HG02938 (cell line): ENCODE results near the gene SMAD6.
"Not testable (repeated sequence)": the region's sequence is repeated elsewhere in the genome, so short reads cannot be mapped to it uniquely, and the experiment has no call there.

Experiments
- ATAC-seq: cut with Tn5 transposase; IDR thresholded peaks from one replicate; pipeline ENCODE4 v1.9.1; 2021; ENCODE audit warnings: mild to moderate bottlenecking, moderate library complexity; ENCODE audit not compliant: unreplicated experiment

SMAD6 gene

DNA sequence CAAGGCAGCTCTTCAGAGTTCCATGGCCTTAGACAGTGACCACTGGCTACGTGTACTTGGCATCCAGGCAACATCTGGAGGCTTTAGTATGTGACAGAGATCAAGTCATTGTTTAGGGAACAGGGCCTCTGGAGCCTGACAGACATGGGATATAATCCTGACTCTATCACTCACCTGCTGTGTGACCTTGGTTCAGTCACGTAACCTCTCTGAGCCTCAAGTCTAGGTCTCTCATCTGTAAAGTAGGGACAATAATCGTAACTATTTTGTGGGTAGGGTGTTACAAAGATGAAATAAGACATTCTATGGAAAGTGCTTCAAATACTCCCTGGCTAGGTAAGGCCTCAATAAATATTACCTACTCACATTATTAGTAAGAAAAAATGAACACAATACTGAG lies 114.2 kb downstream of the SMAD6 start:
- no peak for ATAC-seq

GRCh38 chr15:66819084-66819483 lies 117.0 kb downstream of the SMAD6 start:
- ATAC-seq = peak; percentile 73

DNA sequence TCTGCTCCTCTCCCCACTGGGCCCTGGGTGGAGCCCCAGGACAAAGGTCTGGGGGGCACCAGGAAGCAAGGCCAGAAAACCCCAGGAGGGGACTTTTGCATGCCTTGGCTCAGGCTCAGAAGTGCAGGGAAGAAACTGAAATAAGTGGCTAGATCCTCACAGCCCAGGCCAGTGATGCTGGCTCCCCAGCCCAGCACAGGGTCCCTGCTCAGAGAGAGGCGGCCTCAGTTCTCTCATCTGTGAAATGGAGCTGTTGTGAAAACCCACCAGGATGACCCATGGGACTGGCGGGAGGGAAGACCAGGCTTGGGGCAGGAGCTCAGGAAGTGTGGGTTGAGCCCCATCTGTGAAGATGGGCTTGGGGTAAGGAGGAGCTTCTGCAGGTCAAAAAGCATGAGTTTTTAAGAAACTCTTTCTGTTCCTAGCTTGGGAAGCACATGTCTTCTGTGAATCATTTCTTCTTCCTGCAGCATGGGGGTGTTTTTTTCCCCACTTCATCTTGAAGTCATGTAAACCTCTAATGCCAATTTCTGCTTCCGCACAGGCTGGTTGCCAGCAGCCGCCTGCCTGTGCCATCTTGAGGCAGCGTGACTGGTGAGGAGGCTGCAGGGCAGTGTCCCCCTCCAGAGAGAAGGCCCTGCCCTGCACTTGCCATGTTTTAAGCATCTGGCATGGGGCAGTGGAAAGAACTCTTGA lies 118.6 kb downstream of the SMAD6 start:
- ATAC-seq = no peak

DNA sequence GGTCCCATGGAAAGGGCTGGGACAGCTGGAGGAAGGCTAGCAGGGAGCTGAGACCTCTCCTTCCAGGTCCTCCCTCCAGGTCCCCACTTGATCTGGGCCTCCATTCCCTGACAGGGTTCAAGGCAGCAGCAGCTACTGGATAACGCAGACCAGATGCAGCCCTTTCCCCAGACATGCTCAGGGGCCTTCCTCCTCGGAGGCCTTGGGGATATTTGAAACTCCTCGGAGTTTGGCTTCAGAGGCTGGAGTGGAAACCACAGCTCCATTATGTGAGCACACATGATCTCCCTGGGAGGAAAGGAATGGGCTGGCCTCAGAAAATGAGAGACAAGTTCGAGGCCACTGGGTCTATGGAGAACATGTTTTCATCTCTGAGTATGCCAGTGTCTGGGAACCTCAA lies 119.3 kb downstream of the SMAD6 start:
- no peak for ATAC-seq

DNA sequence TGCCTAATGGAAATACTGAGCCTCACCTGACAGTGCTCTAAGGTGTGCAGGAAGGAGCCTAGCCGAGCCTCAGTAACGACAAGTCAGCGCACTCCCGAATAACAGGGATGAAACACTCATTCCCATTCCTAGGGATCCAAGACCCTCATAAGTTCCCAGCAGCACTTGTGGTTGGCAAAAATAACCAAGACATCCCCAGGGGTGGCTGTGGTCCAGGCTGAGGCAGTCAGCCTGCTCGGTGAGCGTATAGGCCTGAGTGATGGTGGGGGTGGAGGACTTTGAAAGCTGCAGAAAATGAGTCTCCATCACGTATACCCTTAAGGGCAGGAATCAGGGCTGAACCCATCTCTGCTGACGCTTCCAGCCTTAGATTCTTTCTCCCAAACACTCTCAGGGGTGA lies 120.1 kb downstream of the SMAD6 start:
- no peak for ATAC-seq

DNA sequence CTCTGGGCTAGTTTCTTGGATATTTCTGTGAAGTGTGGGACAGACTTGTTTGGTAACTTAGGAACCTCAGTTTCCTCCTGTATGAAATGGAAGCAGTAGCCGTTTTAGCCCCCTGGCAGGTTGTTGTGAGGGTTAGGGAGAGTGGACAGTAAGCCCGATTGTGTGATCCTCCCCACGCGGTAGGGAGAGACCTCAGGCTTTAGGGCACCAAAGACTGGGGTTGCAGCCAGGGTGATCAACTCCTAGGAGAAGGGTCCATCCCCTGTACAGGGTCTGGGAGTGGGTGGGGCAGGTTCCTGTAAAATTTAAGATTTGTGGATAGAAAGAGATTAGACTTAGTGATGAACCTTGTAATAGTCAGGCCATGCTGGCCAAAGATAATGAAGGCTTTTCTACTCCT lies 120.5 kb downstream of the SMAD6 start:
- ATAC-seq = no peak

DNA sequence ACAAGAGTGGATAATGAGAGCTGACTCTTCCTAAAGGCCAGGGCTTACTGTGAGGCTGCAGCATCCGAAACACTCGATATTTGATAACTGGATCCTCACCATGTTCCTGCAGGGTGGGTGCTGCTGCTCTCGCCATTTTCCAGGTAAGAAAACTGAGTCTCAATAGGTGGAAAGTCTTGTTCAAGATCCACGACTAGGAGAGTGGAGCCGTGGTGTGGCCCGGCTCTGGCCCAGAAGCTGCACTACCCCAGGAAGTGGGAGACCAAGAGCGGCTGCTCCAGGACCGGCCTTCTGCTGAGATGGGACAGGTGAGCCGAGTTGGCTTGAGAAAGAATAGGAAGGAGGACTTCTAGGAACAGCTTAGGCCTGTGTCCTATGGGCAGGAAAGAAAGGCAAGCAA lies 121.6 kb downstream of the SMAD6 start:
- no peak for ATAC-seq

DNA sequence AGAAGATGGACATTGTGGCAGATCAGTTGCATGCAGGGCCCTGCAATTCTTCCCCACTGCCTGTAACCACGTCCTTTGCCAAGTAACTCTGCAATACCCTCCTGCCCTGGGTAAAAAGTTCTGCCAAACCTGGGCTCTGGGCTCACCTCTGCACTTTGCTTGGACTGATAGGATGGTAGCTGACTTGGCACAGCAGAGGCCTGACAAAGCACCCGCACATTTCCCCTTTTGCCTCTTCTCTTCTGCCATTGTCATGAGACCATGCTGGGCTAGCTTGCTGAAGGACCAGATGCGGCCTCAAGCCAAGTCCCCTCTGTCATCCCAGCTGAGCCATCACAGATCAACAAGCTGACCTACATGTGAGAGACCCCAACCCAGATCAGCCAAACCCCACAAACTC lies 122.4 kb downstream of the SMAD6 start:
- no peak for ATAC-seq

- no peak for ATAC-seq
Measured at GRCh38 chr15:66825139-66825538, 123.1 kb downstream of the SMAD6 start.

GRCh38 chr15:66825731-66826130 lies 123.7 kb downstream of the SMAD6 start:
- ATAC-seq = no peak

DNA sequence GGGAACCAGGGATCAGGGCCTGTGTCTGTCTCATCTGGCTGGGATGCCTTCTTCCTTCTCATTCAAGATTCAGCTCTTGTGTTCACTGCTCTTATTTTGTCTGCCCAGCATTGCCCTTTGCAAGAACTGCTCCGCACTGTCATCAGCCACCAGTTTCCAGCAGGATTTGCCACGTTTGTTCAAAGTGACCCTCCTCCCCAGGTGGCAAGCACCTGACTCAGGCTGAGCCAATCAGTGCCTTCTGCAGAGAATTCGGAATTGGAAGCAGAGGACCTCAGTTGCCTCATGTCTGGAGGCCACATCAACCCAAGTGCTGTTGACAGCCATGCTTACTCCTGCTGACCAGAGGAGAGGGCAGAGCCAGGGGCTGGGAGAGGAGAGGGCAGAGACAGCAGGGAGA lies 124.5 kb downstream of the SMAD6 start:
- no peak for ATAC-seq

- ATAC-seq = no peak
Measured at GRCh38 chr15:66827039-66827697, 125.1 kb downstream of the SMAD6 start.

DNA sequence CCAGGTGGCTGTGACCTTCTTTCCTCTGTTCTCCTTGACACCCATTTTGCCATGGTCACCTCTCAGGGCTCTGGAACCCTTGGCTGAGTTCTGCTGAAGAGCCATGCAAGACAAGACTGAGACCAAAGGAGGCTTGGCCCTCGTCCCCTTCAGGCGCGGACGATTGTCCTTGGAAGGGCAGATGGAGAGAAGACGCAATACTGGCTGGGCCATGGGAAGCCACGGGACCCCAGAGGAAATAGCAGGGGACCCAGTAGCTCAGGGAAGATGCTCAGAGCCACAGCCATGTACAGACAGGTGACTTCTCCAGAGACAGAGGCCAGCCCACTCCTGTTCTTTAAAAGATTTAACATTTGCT lies 125.6 kb downstream of the SMAD6 start:
- ATAC-seq = no peak

DNA sequence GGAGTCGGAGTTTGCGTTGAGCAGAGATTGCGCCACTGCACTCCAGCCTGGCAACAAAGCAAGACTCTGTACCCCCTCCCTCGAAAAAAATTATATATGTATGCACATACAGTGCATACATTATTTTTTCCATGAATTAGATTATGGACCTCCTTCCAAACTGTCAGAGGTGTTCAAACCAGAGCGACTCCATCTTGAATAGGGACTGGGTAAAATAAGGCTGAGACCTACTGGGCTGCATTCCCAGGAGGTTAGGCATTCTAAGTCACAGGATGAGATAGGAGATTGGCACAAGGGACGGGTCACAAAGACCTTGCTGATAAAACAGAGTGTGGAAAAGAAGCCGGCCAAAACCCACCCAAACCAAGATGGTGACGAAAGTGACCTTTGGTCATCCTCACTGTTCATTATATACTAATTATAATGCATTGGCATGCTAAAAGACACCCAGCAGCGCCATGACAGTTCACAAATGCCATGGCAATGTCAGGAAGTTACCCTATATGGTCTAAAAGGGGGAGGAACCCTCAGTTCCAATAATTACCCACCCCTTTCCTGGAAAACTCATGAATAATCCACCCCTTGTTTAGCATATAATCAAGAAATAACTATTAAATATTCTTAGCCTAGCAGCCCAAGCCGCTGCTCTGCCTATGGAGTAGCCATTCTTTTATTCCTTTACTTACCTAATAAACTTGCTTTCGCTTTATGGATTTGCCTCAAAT lies 126.9 kb downstream of the SMAD6 start:
- ATAC-seq = not testable (repeated sequence)

GRCh38 chr15:66829551-66830121 lies 127.6 kb downstream of the SMAD6 start:
- ATAC-seq = no peak

- ATAC-seq = no peak
Measured at GRCh38 chr15:66830358-66830757, 128.3 kb downstream of the SMAD6 start.

GRCh38 chr15:66830823-66831222 lies 128.8 kb downstream of the SMAD6 start:
- ATAC-seq = no peak

DNA sequence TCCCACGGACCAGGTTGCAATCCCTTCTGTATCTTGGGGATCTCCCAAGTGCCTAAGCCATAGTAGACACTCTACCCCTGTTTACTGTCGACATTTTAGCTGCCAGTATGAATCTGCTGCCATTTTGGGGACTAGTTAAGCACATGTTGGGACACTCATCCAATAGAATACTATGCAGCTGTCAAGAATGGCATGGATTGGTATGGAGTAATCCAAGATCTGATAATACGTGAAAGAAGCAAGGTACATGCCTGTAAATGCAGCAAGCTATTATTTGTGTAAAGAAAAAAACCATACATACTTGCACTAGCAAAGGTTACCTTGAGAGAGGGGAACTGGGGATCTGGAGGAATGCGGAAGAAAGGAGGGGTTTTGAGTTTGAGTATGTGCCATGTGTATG lies 129.3 kb downstream of the SMAD6 start:
- ATAC-seq = no peak

DNA sequence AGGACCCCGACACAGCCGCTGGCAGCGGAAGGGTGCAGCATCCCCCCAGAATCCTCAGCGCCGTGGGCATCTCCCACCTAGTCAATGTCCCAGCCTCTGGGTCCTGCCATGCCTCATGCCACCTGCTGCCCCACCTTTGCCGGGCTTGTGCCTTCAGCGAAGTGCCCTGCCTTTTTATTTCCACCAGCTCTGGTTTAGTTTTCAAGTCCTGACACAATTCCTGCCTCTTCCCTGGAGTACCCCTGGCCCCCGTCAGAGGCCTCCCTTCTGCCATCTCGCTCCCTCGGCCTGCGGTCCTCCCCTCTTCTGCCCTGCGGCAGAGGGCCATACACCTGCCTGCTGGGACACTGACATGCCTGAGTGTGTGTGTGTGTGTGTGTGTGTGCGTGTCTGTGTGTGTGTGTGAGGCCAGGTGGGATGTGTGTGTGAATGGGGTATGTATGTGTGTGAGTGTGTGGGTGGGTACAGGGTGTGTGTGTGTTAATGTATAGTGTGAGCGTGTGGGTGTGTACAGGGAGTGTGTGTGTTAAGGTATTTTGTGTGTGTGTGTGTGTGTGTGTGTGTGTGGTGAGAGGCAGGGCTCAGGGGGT lies 129.9 kb downstream of the SMAD6 start:
- no peak for ATAC-seq
